GM19455 (cell line): ENCODE measurements around the gene MYADML2.

Source experiments
- ATAC-seq: cut with Tn5 transposase; IDR thresholded peaks from one replicate; pipeline ENCODE4 v1.9.1; 2021; ENCODE audit not compliant: unreplicated experiment

The MYADML2 gene

DNA sequence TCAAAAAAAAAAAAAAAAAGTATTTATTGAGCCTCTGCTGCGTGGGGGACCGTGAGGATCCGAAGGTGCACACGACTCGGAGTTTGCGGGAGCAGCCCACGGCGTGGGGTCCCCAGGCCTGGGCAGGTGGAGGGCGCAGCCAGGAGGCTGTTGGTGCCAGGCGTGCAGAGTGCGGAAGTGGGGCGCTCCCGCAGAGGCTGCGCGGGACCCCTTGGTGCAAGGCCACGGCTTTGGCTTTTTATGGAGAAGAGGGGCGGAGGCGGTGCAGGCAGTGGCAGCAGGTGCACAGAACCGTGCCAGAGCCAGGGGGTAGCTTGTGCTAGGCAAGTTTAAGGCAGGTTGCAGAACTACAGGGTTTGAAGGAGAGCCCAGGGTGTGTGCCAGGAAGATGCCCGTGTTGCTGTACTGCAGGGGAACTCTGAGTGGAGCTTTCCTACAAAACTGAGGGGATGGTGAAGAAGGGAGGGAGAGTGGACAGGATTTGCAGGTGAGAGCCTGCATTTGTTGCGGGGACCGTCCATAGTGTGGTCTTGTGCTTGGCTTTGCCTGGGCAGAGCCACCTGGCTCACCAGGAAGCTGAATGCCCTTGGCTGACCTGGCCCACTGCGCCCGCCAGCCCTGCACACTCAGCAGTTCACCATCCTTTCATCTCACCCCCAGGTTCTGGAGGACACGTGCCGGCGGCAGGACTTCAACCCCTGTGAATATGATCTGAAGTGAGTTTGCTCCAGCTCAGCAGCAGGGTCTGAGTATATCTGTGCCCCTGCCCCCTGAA lies 31.7 kb upstream of the MYADML2 start:
- ATAC-seq: no peak

DNA sequence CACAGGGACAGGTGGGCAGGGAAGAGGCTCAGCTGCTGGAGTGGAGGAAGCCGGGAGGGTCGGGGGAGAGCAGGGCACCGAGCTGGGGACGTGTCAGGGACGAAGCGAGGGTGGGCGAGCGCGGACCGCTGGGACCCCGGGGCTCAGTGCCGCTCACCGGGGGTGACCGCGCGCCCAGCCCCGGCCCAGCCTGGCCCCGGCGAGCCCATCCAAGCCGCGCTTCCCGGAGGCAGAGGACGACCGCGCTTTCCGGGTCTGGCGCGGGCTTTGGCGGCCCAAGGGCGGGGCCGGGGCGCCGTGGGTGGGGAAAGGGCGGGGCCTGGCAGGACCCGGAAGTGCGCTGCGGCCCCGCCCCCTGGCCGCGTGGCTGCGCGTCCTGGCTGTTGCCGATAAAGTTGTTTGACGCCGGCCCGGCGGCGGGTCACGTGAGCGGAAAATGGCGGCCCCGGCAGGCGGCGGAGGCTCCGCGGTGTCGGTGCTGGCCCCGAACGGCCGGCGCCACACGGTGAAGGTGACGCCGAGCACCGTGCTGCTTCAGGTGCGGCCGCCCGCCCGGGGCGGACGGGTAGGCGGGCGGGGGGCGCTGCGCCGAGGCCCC lies 30.3 kb upstream of the MYADML2 start, which contains the start of gene ASPSCR1:
Gene ASPSCR1 (plus strand): TSS at position 419 of the 598 bp plus-strand sequence. CDS start 18 bp downstream, at position 437.
- ATAC-seq: peak; percentile 80

DNA sequence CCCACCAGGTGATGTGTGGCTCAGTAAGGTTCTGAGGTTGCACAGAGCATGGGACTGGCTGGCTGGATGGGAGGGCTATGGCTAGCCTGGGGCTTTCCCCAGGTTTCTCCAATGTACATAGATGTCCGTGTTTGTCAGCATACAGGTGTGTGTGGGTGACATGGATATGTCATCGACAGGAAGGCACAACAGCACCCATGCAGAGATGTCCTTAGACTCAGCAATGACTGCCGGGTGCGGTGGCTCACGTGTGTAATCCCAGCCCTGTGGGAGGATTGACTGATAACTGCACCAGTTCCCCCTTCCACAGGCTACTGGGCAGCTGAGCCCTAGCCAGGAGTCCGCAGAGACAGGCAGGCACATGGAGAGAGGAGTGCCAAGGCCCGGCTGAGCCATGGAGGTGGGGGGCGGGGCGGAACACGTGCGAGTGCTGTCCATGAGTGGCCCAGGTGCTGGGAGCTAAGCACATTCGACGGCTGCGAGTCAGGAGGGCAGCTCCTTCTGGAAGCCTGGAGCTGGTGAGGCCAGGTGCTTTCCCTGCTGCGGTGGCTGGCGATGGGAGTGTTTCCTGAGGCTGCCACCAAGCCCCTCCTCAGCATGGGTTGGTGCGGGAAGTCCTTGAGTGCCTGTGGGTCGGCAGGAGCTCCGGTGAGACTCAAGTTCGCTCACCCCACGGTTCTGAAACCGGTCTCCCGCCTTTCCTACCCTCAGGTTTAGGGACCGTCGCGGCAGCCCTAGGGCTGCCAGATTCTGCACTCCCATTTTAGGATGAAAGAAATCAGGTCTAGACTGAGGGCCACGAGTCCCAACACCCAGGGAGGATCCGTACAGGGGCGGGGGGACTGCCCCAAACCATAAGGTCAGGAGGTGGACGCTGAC lies 29.5 kb upstream of the MYADML2 start:
- ATAC-seq: peak; percentile 7

DNA sequence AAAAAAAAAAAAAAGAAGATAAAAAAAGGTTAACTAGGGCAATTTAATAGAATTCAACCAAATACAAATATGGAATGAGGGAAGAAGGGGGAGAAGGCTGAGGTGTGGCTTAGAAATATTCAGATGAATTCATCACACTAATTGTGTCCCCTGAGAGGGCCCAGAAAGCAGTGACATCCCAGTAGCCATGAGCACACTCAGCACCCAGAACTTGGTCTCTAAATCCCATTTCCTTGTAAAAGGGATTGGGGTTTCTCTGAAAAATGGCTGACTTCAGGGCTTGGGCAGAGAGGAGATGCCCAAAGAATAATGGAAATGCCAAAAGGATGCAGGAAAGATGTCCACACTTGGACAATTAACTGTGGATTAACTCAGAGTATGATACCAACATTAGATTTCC lies 26.4 kb upstream of the MYADML2 start:
- ATAC-seq: no peak

DNA sequence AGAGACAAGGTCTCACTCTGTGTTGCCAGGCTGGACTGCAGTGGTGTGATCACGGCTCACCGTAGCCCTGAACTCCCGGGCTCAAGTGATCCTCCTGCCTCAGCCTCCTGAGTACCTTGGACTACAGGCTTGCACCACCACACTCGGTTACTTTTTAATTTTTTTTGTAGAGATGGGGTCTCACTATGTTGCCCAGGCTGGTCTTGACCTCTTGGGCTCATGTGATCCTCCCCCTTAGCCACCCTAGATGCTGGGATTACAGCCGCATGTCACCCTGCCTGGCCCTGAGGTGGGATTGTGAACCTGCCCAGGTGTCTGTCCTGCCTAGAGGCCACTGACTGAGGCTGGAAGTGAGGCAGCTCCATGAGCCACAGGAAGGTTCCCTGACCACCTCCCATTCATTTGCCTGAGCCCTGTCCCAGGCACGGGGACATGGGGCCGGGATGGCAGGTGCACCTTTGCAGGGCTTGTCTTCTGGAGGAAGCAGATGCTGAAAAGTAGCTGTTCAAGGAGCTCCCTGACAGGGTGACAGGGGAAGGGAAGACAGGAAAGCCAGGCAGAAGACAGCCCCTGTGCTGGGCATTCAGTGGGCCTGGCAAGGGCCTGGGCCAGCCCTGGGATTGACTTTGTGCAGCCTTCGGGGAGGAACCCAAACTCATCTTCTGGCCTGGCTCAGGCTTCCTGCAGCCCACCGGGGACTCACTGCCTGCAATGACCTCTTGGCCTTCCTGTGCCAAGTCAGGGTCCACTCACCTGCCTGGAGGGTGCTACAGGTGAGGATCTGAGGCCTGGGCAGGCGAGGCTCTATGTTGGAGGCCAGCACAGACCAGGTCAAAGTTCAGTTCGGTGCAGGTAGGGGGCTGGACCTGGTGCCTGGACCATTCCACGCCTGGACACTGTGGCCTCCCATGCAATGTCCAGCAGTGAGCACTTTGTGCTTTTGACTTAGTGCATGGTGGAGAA lies 22.1 kb upstream of the MYADML2 start:
- no peak for ATAC-seq

DNA sequence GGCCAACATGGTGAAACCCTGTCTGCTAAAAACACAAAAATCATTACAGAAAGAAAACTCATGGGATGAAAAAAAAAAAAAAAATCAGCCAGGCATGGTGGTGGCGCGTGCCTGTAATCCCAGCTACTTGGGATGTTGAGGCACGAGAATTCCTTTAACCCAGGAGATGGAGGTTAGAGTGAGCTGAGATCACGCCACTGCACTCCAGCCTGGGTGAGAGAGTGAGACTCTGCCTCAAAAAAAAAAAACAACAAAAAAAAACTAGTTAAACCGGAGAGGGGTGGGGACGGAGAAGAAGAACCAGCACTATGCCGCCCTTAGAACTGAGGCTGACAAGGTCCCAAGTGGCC lies 21.3 kb upstream of the MYADML2 start:
- no peak for ATAC-seq

DNA sequence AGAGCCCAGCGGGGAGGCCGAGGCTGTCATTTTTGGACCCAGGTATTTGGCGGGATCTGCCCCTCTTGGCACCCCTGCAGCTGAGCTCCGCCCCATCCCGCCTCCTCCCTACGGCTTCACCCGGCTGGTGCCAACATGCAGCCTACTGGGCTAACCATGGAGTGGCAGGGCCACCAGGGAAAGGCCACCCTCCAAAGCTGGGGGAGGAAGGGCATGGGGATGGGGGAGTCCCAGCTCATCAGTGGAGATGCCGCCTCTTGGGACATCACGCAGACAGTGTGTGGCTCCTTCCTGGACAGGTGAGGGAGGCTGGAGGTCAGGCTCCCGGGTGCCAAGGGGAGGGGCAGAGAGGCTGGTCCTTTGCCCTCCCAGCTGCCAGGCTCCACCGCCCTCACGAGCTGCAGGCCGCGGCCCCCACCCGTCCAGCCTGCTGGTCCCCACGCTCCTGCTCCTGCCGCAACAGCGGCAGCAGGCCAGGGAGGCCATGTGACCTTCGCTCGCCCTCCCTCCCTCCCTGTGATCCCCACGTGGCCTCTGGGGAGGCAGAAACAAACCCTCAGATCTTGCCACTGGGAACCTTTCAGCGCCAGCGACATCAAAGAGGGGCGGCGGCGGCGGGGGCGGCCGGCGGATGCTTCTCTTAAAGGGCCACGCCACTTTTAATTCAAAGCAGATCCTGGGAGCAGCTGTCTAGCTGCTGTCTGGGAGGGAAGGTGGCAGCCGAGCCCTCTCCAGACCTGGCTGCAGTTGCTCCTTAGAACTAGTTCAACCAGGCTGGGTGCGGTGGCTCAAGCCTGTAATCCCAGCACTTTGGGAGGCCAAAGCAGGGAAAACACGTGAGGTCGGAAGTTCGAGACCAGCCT lies 20.7 kb upstream of the MYADML2 start:
- ATAC-seq: no peak

DNA sequence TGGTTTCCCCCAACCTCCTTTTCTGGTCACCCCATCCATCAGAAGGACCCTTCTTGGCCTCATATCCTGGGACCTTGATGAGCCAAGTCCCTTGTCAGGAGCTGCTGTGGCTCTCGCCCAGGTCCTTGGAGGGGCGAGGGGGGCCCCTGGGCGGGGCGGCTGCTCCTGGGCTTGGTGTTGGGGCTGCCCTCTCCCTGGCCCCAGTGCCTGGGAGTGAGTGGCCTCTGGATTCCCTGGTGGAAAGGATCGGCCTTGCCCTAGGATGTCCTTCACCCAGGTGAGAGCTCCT lies 20.2 kb upstream of the MYADML2 start:
- ATAC-seq: no peak

DNA sequence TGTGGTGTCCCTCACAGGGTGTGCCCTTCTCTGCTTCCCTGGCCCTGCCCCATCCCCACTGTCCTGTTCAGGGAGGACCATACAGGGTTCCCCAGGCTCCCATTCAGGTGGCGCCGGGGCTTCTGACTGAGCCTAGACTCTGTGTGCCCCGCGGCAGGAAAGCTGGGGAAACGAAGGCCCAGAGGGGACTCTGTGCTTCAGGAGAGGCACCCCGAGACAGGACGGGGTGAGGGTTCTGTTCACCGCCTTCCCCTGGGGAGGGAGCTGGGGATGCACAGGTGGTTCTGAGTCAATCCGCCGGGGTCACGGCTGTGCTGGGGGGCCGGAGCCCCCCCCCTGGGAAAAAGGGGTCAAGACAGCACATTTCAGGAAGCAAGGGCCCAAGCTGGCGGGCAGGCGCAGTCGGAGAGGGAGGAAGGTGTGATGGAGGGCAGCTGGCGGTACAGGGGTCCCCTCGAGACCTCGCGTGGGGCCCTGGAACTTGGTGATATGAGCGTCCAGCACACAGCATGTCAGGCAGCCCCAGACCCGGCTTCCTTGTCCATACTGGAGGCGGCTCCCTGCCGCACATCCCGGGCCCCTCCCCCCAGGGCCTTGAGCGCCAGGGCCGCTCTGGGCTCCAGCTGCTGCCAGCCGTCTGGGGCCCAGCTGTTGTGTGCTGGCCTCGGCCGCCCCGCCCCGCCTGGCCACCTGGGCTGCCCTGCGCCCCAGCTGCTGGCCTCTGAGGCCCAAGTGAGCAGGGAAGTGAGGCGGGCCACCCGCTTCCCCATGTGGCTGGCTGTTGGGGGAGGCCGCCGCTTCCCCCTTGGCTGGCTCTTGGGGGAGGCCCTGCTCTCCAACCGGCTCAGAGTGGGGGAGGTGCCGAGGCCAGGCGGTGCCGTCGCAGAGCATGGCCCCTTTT lies 19.6 kb upstream of the MYADML2 start:
- ATAC-seq: no peak

DNA sequence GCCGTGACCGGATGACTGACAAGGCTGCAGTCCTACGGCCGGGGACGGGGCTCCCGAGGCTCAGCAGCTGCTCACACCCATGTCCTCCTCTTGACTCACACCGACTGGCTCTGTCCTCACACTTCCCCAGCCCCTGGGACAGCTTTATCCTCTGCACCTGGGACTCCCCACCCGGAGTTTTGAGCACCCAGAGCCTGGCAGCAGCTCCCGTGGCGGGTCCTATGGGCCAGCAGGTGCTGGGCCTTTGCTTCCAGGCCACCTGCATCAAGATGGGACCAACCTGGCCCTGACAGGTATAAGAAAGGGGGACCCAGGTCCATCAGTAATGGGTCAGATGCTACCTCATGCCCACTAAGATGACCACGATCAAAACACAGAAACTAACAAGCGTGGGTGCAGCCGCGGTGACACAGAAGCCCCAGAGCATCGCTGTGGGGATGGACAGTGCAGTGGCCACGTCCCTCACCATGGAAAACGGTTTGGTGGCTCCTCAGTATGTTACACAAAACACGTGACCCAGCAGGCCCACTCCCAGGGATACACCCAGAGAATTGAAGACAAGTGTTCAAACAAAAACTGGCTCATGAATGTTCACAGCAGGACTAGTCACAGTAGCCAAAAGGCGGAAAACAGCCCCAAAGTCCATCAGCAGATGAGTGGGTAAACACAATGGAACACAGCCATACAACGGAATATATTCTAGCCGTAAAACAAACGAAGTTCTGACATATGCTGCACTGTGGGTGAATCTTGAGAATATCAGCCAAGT lies 17.2 kb upstream of the MYADML2 start:
- ATAC-seq: no peak

DNA sequence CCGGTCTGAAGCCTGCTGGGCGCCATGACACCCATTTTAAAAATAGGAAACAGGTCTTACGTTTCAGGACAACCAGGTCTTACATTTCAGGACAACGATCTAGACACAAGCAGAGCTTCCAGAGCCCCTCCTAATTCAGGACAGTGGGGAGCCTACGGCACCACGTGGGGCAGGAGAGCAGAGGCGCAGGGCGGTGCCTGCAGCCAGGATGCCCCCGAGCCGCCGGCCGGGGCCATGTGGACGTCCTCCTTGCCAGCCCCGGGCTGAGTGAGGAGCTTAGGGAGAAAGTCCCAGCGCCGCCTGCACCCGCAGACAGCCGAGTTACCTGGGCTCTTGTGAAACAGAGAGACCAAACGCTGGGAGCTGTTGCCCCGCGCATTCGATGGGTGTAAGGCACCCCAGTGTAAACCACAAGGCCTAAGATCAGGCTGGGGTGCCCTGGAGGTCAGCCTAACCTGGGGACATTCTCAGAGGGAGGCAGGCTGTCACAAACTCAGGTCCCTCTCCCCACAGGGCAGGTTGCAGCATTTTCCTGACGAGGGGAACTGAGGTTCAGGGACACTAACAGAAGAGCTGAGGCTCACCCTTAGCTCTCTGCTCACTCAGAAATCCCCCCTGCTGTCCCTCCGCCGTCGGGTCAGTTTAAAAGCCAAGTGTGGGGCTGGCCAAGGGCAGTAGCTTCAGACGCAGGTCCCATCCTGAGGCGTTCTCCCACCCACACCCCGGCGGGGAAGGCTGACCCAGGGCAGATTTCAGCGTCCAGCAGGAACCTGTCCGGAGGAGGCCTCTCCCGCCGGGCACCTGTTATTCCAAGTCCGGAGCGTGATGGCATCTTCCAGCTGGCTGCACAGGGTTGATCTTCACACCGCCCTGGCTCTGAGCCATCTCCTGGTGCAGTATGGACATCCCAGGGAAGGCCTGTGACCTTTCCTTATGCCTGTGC lies 15.7 kb upstream of the MYADML2 start:
- ATAC-seq: no peak

DNA sequence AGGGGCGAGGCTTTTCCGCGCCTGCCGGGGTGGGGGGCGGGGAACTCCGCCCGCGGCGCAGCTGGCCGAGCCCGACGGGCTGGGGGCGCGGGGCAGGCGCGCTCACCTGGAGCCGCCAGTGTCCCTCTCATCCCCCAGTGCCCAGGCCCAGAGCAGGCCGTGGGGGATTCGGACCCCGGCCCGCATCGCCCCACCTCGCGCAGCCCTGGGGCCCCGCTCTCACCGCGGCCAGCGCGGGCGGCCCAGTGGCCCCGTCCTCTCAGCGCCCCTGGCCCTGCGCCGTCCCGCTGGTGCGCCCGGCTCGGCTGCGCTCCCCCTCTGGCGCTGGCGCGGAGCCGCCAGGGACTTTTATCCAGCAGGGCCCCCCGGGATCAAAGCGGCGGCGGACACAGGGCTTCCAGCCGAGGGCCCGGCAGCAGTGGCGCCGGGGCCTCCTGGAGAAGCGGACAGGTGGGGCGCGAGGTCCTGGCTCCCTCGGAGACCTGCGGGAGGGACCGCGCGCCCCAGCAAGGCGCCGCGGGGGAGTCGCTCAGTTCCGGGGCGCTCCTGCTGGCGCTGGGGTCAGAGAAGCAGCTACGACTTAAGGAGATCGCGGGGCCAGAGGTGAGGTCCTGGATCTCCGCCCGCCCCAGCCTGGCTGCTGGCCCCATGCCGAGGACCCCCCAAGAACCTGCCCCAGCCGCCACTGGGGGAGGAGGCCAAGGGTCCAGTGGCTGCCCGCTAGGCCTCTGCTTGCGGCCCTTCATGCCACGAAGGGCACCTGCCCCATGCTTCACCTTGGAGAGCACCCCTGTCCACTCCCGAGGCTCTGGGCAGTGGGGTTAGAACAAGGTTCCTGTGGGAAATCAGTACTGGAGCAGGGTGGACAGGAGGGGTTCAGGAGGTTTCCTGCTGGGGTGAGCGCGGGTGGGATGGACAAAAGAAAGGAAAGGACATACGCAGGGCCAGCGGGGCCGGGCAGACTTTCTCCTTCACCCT lies 14.8 kb upstream of the MYADML2 start:
- ATAC-seq: no peak

DNA sequence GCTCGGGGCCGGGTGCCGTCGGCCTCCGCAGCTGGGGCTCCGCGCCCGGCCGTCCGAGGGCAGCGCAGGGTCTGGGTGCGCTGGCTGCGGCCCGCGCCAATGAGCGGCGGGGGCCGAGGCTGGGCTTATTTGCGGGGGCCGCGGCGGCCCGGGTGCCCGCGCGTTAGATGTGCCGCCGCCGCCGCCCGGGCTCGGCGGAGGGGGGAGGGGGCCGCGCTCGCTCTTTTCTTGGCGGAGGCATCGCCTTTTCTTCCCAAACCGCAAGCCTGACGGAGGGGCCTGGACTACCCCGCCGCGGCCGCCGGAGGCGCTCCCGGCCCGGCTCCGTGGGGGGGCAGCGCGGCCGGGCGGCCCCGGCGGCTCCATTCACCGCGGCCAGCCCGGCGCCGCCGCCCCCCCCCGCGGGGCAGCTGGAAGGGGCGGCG lies 14.1 kb upstream of the MYADML2 start, which contains the start of gene NOTUM:
Gene NOTUM (minus strand): TSS at position 101 of the 425 bp plus-strand sequence. CDS start 278 bp downstream, outside the sequence.
- ATAC-seq: no peak

DNA sequence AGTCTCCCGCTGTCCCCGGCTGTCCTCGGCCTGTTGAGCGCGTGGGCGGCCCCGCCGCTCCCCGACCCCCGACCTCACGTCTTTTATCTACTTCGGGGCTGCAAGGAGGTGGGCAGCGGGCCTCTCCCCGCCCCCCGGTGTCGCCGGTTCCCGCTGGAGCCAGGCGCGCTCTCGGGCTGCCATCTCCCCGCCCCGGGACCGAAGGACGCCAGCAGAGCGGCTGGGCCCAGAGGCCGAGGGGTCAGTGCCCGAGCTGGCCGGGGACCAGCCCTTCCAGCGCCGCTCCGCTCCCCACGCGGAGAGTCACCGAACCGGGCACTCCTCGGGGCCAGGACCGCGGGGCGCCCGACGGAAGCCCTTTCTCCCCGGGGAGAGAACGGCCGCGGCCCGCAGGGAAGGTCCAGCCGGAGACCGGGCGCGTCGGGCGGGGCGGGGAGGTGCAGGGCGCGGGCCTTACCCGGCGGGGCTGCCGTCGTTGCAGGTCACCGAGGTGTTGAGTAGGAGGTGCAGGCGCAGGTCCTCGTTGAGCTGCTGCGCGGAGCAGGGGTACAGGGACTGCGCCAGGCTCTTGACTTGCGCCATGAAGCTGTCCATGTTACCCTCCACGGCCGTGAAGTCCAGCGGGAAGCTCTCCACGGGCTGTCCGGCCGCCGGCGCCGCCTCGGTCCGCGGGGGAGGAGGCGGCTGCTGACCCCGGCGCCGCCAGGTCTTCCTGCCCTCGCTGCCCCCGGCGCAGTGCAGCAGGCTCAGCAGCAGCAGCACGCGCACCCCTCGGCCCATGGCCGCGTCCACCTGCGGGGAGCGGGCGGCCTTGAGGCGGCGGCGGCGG lies 13.3 kb upstream of the MYADML2 start:
- no peak for ATAC-seq
